GM18909 (cell line): Measurements from ENCODE around the gene SPATA6L.

Experiments used
- ATAC-seq: cut with Tn5 transposase; IDR thresholded peaks from one replicate; pipeline ENCODE4 v1.9.1; 2021; ENCODE audit warnings: mild to moderate bottlenecking; ENCODE audit not compliant: unreplicated experiment, poor library complexity

Gene SPATA6L

GRCh38 chr9:4559261-4560182, 106.8 kb downstream of the SPATA6L start:
- ATAC-seq: peak; percentile 89

DNA sequence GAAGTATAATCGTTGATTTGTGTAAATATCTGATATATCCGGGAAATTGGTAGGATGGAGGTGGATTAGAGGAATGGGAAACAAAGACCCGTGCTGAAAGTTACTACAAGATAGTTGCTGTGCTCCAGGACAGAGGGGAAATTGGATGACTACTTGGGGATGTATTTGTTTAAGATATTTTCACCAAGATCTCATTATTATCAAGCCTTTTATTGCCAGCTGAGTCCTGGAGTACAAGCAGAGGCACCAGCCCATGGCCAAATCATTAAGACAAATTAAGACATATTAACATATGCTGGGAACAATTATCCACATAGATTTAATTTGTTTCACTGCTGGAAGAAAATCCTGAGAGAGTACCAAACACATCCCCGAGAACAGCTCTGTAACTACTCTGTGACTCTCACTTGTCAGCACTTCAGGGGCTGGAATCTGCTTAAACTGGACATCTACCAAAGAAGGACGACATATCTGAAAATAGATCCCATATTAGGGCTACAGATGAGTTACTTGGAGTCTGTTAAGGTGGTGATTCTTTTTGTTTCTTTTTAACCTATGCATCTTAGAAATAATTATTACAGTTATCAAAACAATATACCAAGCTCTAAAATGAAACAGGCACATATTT, 107.8 kb downstream of the SPATA6L start:
- no peak for ATAC-seq

DNA sequence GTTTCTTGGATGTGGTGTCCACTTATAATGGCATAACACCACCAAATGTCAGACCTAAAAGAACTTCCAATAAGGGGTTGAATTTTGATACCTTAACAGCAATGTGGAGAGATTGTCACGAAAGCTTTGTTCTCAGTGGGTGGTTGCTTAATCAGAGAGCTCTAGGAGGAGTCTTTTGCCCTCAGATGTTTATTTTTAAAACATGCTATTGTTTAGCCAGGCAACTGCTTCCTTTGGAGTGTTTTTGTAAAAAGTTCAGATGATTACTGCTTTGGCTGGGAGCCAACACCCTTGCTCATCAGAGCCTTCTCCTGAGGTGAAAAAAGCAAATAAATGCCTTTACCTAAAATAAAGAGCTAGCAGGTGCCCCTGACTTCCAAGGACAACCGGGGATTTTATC, 111.0 kb downstream of the SPATA6L start:
- ATAC-seq: no peak

DNA sequence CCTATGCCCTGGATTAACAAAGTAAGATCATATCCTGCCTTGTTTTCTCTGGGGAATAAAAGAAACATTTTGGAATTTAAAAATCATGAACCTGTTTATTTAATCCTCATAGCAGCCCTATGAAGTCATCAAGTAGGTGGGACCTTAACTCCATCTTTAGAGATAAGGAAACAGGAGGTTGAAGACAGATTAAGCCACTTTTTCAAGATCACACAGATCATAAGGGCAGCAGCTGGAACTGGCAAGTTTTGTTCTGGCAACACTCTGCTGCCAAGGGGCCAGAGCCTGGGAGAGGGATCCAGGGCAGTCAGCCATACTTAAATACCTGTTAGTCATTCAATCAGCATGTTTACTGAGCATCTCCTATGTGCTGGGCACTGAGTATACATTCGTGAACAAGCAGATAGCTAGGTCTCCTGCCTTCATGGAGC, 112.3 kb downstream of the SPATA6L start:
- no peak for ATAC-seq

DNA sequence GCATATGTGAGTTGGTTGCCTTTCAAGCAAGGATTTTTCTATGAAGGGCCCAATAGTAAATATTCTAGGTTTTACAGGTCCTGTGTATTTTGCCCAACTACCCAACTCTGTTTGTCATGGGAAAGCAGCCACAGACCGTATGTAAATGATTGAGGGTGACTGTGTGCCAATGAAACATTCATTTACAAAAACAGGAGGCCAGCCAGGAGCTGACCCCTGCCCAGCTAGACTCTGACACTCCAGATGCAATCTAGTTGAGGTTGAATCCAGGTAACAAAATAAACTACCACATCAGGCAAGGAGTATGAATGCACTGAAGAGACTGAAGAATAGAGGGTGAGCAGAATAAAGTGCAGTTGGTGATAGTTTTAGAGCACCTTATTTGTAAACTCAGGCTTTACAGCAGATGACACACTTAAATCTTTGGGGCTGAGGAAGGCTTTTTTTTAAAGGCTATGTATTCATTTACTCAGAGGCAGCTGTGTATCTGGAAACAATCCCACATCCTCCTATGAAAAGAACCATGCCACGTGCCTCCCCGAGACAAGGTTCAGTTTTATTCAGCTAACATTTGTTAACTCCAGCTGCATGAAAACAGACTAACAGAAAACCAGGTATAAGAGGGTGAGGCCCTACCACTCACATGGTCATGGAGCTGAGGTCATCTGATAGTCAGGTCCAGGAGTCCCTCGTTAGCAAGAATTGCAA, 115.3 kb downstream of the SPATA6L start:
- no peak for ATAC-seq

DNA sequence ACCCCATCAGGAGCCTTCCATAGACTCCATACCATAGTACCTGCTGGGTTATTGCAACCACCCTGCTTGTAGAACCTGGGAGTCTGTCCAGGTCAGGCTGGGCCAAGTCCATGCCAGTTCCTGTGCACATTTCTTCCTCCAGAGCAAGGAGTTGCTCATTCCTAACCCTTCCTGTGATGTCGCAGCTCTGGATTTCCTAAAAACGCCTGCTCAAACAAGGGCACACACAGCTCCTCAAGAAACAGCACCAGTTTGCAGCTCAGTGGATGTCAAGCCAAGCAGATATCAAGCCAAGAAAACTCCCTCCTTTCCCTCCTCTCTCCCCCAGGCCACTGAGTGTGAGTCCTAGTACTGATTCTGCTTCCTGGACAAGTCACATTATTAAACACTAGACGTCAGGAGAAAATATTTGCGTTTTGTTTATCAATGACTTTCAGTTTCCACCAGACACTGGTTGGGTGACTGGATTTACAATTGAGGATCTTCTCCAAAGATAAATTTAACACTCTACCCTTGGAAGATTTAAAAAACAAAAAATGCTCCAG, 116.5 kb downstream of the SPATA6L start:
- ATAC-seq: no peak

GRCh38 chr9:4548811-4549725, 117.2 kb downstream of the SPATA6L start:
- no peak for ATAC-seq
